Measurements from ENCODE around the gene RNF123.

DNA sequence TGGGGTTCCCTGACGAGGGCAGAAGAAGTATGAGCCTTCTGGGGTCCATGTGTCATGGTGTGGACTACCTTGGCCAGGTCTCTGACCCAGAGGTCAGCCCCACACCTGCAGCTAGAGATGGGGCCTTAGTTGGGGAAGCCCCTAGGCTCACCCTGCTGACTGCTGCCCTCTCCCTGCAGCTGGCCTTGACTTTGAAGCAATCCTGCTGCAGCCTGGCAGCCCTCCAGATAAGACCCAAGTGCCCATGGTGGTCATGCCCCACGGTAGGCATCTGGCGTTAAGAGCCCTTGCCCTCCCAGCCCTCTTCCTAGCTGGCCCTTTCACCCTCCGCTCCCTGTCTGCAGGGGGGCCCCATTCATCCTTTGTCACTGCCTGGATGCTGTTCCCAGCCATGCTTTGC is 7.8 kb upstream of the RNF123 start:
- no peak for TF ChIP-seq POLR2AphosphoS5 (IDR thresholded peaks at IDR 0.05)
- TF ChIP-seq POLR2A (IDR thresholded peaks at IDR 0.05) = no peak

Data from transverse colon (tissue), 3 donors.